Activated T-cell treated with anti-CD3 and anti-CD28 coated beads for 24 hours (primary cell): ENCODE data around the gene PTPN14.
"Not testable (repeated sequence)": the region's sequence is repeated elsewhere in the genome, so short reads cannot be mapped to it uniquely, and the experiment has no call there.

Experiments
- DNase-seq: peaks from one replicate; pipeline ENCODE4 v3.0.0-alpha.2; 2020; ENCODE audit warnings: low read depth

Gene PTPN14

DNA sequence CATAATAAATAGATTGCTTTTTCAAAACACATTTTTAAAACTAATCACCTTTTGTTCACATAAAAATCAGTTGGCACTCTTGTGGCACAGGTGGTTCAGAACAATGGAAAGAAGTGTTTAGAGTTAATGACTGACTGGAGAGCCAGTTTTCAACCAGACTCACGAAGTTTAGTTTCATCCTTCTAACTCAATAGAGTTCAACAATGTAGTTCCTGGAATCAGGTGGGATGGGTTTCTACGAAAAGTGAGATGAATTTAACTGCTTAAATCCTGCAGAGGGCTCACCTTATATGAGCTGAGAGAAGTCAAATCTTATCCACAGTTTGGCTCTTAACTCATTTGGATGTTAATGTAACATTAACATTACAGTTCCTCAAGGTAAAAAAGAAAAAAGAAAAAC, 153.9 kb downstream of the PTPN14 start:
- DNase-seq: no peak

- DNase-seq: no peak
These were observed 155.1 kb downstream of the PTPN14 start for GRCh38 chr1:214396330-214396729.

GRCh38 chr1:214394569-214394968, 156.8 kb downstream of the PTPN14 start:
- DNase-seq: not testable (repeated sequence)

DNA sequence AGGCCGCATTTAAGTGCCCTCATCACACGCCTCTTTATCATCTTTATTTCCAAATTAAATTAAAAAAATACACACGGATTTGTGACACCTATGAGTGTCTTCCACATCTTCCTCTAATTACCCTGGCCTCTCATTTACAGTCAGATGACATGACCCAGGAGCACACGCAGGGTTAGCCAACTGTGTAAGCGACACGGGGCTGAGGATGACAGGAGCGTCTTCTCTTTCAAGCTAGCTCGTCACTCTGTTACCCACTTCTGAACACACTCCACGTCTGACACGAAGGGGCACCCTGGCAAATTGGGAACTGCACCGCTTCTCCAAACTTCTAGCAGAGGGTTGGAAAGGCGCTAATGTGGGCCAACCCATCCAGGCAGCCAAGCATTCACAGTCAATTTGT, 158.3 kb downstream of the PTPN14 start:
- no peak for DNase-seq

- no peak for DNase-seq
These were observed 159.3 kb downstream of the PTPN14 start for GRCh38 chr1:214391873-214392645.

GRCh38 chr1:214389734-214390133, 161.7 kb downstream of the PTPN14 start:
- no peak for DNase-seq

DNA sequence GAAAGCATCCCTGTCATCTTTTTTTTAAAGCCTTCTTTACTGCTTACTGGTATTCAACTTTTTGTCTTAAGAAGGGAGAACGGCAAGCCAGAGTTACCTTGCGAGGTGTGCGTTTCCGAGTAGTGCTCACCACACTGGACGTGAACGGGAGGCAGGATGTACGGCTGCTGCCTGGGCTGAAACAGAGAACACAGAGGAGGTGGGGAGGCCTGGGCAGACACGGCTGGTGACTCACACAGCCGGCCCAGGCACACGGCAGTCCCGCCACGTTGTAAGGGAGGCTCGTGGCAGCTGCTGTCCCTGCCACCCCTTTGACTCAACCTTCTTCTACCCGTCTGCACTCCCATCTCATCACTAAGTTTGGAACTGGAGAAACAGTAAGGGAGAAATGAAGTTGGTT, 164.7 kb downstream of the PTPN14 start:
- no peak for DNase-seq

- DNase-seq: no peak
These were observed 165.1 kb downstream of the PTPN14 start for GRCh38 chr1:214386333-214386732.

DNA sequence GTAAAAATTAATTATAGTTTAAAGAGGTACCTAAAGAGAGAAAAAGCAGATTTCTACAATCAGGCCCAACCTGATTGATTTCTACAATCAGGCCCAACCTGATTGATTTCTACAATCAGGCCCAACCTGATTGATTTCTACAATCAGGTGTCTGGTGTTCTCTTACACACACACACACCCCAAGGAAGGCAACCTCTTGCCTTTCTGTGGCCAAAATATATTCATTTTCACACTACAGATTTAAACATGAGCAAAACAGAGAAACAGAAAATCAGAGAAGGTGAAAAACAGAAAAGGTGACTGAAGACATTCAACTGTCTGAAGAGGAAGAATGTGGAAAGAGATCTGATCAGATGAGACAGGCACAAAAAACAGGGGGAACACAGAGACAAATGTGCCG, 166.0 kb downstream of the PTPN14 start:
- no peak for DNase-seq

DNA sequence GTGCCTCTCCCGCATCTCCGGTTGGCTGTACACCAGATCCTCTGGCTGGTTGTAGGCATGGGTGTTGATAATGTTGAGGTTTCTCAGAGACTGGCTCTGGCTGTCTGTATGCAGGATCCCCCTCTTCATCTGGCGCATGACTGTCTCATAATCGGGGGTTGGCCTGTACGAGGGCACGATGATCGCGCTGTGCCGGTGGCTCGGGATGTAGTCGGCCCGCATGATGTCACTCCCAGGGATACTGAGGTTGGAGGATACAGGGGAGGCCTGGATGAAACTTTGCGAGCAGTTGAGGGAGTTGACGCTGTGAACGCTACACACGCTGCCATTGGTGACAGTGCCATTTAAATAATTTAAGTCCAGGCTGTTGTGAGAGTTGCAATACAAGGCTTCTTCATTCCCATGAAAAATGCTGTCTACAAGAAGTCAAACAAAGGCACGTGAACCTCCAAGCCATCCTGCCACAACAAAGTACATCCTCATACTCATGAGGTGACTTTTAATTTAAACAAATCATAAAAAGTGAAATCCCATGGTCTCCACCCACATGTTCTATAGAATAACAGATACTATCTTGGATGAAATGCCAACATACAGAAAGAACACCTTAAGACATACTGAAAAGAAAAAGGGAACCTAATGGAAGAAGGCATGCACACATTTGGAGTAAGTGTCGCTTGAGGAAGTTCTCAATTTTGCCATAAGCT, 166.9 kb downstream of the PTPN14 start:
- no peak for DNase-seq

GRCh38 chr1:214383381-214384372, 167.7 kb downstream of the PTPN14 start:
- no peak for DNase-seq

GRCh38 chr1:214380986-214381695, 170.3 kb downstream of the PTPN14 start:
- no peak for DNase-seq

DNA sequence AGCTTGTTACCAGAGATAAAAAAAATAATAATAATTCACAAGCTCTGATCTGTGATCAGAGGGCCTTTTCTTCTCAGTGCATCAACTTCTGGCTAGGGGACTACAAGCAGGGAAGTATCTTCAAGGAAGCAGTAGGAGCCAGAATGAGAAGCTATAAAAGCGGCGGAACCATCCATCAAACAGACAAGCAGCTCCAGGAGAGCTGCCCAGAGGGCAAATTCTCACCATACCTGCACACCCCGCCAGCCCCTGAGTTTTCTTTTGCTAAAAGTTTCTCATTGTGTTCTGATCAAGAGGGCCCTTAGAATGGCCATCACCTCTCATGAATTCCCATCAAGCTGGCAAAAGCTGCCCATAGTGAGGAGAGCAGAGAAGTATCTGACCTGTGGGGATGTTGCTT, 171.0 kb downstream of the PTPN14 start:
- DNase-seq: no peak

DNA sequence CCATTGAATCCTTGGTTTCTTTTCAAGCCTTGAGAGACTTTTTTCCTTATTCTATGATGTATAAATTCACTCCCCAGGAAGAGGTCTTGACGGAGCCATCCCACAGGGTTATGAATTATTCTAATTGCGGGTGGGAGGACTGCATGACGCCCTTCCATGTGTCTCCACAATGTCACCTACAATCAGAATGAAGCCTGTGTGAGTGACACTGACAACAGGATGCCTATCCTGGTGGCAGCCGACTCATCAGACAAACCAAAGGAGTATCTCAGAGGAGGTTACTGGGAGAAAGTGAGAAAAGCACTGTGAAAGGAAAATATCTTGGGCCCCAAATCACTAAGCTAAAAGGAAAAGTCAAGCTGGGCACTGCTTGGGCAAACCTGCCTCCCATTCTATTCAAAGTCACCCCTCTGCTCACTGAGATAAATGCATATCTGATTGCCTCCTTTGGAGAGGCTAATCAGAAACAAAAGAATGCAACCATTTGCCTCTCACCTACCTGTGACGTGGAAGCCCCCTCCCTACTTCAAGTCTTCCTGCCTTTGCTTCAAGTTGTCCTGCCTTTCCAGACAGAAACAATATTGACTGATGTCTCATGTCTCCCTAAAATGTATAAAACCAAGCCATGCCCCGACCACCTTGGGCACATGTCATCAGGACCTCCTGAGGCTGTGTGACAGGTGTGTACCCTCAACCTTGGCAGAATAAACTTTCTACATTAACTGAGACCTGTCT, 172.0 kb downstream of the PTPN14 start:
- no peak for DNase-seq

DNA sequence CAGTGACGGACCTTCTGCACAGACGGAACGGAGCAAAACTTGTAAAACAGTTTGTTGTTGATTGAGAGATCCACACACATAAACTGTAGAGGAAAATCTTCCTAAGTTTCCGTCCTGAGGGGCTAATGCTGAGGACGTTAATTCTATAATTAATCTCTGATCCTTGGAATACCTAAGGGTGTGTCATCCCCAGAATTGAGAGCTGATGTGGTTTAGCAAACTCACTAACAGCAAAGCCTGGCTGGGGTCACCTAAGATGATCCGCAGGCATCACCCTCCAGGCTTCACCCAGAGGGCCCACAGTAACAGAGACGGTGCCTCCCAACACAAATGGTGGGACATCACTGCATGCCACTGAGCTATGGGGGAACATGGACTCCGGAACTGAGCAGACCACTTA, 172.9 kb downstream of the PTPN14 start:
- no peak for DNase-seq

DNA sequence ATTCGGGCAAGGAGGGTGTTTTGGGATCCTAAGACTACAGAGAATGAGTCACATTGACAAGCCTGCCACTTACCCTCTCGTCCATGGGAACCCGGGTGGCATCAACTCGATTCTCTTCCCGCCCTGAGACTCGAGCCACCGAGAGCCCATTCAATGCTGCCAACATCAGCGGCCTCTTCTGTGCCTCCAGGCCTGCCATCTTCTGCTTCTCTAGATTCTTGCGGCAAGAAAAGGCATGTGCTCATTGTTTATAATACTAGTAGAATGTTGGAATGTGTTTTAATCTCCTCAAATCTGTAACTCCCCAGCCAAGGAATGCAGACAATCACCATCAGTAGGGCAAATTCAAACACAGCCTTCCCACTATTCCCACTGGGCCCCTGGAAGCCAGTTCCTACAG, 173.5 kb downstream of the PTPN14 start:
- DNase-seq: no peak

- DNase-seq: no peak
These were observed 173.9 kb downstream of the PTPN14 start for GRCh38 chr1:214377485-214377884.

- DNase-seq: no peak
These were observed 179.3 kb downstream of the PTPN14 start for GRCh38 chr1:214372092-214372491.

GRCh38 chr1:214370615-214371014, 180.8 kb downstream of the PTPN14 start:
- no peak for DNase-seq

- DNase-seq: no peak
These were observed 182.0 kb downstream of the PTPN14 start for GRCh38 chr1:214369364-214369763.

DNA sequence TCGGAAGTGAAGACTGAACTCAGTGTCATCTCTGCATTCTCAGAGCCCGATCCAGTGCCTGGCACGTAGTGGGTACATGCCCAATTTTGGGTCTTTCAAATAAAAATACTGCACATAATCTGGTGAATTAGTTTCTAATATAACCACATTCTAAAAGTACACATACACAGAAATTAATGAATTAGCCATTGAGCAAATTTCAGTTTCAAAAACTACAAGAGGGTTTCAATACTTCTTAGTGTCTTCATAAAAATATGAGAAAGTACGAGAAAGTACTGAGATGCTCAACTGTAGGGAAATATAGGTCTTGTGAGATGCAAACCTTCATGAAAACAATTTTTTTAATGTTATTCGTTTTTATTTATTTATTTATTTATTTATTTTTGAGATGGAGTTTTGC, 183.6 kb downstream of the PTPN14 start:
- DNase-seq: no peak
